HepG2 (cell line): Measurements from ENCODE around the gene ADGRV1. TPM values are rescaled to one million over a fixed set of nuclear protein-coding genes. Genes with fewer than 3 reads are reported as not detected.

Experiments
- CCAR2 ChIP-seq: fragments of 200-400 bp; formaldehyde crosslinking; optimal IDR thresholded peaks from 2 replicates; pipeline ENCODE3; 2018; ENCODE audit warnings: low read depth, mild to moderate bottlenecking, low read length, moderate library complexity
- HNF4A ChIP-seq: sonication (generic); formaldehyde crosslinking; IDR thresholded peaks from 2 replicates; pipeline ENCODE4 v1.4.0; 2020; ENCODE audit warnings: missing genetic modification reagents
- MAZ ChIP-seq, 2 experiments: sonication (generic) in 1 of 2; formaldehyde crosslinking in 1 of 2; IDR thresholded peaks; 2 replicates each; pipeline versions ENCODE4 v1.5.0 to v1.6.1; 2012 to 2020; ENCODE audit warnings: low read depth in 2 of 2, mild to moderate bottlenecking in 2 of 2, borderline replicate concordance in 1 of 2, improper control_type of control experiment in 1 of 2, low read length in 1 of 2, missing genetic modification reagents in 1 of 2, moderate library complexity in 1 of 2
- REXO4 ChIP-seq: sonication (generic); formaldehyde crosslinking; IDR thresholded peaks from 2 replicates; pipeline ENCODE4 v1.8.0; 2022; ENCODE audit warnings: missing genetic modification reagents, mild to moderate bottlenecking, borderline replicate concordance
- SALL1 ChIP-seq: sonication (generic); formaldehyde crosslinking; IDR thresholded peaks from 2 replicates; pipeline ENCODE4 v1.8.0; 2022; ENCODE audit warnings: mild to moderate bottlenecking, missing genetic modification reagents
- ZBTB20 ChIP-seq: sonication (generic); formaldehyde crosslinking; IDR thresholded peaks from 2 replicates; pipeline ENCODE4 v1.8.1; 2023; ENCODE audit warnings: missing genetic modification reagents, low read depth, mild to moderate bottlenecking, borderline replicate concordance
- ZNF431 ChIP-seq: sonication (generic); formaldehyde crosslinking; IDR thresholded peaks from 2 replicates; pipeline ENCODE4 v1.9.0; 2022; ENCODE audit warnings: missing genetic modification reagents, low read depth, mild to moderate bottlenecking, borderline replicate concordance
- ZNF777 ChIP-seq: sonication (generic); formaldehyde crosslinking; IDR thresholded peaks from 2 replicates; pipeline ENCODE4 v1.4.0; 2020; ENCODE audit warnings: missing genetic modification reagents
- polyA plus RNA-seq, 8 experiments: library from polyadenylated mRNA; depleted of rRNA in 3 of 8; stranded (reverse) in 7 of 8; unstranded in 1 of 8; fragments of >200 nt; fragmentation: Illumina TruSeq in 4 of 8; extraction: Trizol in 4 of 8; gene quantifications; 2 replicates each; pipeline versions ENCODE4 v1.2.1 to v1.2.3, GENCODE V29; 2011 to 2016; ENCODE audit warnings: low read depth in 4 of 8, missing spikeins in 1 of 8, mixed read lengths in 1 of 8; ENCODE audit not compliant: insufficient read depth in 1 of 8
- total RNA-seq, 5 experiments: library from RNA; depleted of rRNA; stranded (reverse); fragments of >200 nt; fragmentation: Illumina TruSeq; extraction: Trizol; gene quantifications; 2 replicates each; pipeline ENCODE4 v1.2.3, GENCODE V29; 2016; ENCODE audit warnings: low read depth in 1 of 5
- TF ChIP-seq, protein P1 (sequence below): sonication (generic); formaldehyde crosslinking; IDR thresholded peaks from 2 replicates; pipeline ENCODE4 v1.4.0; 2020; ENCODE audit warnings: missing genetic modification reagents, borderline replicate concordance

Gene ADGRV1
- total and polyA plus RNA-seq, 2 of the 13 experiments (the other 11 are each of a cell fraction or from before 2014, with no cell fraction given): 1.7 to 3.9 TPM

DNA sequence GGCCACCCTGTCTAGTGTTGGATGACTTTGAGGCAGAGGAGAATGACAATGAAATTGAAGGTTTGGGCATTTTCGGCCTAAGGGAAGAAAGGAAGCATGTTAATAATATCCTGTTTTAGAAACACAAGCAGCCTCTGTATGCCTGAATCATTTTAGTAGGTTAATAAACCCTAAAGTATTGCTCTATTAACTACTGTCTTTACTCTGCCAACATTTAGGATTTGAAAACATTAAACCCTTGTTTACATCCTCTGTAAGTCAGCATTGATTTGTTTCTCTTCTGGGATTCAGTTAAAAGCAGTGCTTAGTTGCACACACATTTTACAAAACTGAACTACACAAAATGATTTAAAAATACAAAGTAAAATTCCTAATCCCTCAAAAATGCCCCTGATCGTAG lies 465.6 kb downstream of the ADGRV1 start (continued):
- TF ChIP-seq, protein P1, sequence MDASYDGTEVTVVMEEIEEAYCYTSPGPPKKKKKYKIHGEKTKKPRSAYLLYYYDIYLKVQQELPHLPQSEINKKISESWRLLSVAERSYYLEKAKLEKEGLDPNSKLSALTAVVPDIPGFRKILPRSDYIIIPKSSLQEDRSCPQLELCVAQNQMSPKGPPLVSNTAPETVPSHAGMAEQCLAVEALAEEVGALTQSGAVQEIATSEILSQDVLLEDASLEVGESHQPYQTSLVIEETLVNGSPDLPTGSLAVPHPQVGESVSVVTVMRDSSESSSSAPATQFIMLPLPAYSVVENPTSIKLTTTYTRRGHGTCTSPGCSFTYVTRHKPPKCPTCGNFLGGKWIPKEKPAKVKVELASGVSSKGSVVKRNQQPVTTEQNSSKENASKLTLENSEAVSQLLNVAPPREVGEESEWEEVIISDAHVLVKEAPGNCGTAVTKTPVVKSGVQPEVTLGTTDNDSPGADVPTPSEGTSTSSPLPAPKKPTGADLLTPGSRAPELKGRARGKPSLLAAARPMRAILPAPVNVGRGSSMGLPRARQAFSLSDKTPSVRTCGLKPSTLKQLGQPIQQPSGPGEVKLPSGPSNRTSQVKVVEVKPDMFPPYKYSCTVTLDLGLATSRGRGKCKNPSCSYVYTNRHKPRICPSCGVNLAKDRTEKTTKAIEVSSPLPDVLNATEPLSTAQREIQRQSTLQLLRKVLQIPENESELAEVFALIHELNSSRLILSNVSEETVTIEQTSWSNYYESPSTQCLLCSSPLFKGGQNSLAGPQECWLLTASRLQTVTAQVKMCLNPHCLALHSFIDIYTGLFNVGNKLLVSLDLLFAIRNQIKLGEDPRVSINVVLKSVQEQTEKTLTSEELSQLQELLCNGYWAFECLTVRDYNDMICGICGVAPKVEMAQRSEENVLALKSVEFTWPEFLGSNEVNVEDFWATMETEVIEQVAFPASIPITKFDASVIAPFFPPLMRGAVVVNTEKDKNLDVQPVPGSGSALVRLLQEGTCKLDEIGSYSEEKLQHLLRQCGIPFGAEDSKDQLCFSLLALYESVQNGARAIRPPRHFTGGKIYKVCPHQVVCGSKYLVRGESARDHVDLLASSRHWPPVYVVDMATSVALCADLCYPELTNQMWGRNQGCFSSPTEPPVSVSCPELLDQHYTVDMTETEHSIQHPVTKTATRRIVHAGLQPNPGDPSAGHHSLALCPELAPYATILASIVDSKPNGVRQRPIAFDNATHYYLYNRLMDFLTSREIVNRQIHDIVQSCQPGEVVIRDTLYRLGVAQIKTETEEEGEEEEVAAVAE (CRISPR knock-in tag): no peak
- TF ChIP-seq MAZ (IDR thresholded peaks at IDR 0.05; ENCODE audit: borderline replicate concordance, low read depth, low read length) (no peak), MAZ (CRISPR knock-in tag; IDR thresholded peaks at IDR 0.05; ENCODE audit: low read depth) (no peak), HNF4A (CRISPR knock-in tag) (no peak), ZNF777 (CRISPR knock-in tag) (no peak), REXO4 (CRISPR knock-in tag) (no peak), SALL1 (CRISPR knock-in tag) (no peak), CCAR2 (no peak), ZBTB20 (CRISPR knock-in tag) (no peak), ZNF431 (CRISPR knock-in tag) (no peak)
